NCI-H524 (cell line): ENCODE measurements around the gene FAM210B.
"Not testable (repeated sequence)": the region's sequence is repeated elsewhere in the genome, so short reads cannot be mapped to it uniquely, and the experiment has no call there.

Experiments
- DNase-seq, 2 experiments: peaks; one replicate each; lab custom pipeline; 2025; lab: John Stamatoyannopoulos, UW

The FAM210B gene

DNA sequence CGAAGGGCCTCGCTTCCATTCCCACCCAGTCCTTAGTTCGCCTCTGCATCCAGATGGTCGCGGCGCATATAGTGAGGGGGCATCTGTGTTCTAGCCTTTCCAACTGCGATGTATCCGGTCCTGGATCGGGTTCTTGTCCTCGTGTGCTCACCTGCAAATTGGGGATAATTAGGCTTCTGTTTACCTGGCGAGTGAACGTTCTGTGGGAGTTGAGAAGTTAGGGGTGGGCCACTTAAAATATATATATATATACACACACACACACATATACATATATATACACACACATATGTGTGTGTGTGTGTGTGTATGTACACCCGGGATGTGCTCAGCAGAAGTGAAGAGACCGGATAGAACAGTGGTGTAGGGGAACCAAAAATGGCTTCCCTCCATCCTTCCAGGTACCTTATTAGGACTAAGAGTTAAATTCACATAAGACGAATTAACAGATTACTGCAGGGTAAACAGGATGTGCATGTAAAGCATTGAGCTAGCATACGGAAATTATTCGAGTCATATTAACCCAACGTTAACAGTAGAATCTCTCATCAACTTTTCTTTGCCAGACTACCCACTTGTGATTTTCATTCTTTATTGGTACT is 34.2 kb downstream of the FAM210B start:
- DNase-seq: peak; percentile 22 to 60

DNA sequence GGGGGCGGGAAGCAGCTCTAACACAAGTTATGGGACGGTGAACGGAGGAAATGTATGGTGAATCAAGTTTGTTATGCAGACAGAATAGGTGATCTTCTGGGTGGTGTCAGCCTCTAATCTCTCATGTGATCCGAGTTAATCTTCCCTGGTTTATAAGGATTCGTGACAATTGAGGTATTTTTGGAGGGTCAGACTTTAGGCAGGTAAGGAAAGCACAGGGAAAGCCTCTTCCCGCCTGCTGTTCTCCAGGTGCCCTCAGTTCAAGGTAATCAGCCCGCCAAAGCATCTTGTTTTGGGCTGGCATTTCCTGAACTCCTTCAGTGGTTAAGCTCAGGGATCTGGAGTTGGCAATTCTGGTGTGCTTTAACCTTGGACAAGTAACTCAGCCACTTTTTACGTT is 34.9 kb downstream of the FAM210B start:
- no peak for DNase-seq

DNA sequence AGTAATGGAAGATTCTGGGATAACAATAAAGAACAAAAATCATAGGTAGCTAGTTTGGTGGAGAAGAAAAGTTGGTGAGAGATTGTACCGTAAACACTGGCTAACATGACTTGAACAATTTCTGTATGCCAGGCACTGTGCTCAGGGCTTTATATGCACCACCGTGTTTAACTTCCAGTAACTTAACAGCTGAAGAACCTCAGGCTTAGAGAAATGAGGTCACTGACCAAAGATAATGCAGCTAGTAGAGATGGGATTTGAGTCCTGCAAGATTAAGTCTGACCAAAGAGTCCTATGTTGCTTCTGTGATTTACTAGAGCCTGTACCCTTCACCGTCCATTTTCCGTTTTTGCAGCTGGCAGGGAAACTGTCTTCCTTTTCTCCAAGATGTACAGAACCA is 36.4 kb downstream of the FAM210B start:
- DNase-seq: no peak

DNA sequence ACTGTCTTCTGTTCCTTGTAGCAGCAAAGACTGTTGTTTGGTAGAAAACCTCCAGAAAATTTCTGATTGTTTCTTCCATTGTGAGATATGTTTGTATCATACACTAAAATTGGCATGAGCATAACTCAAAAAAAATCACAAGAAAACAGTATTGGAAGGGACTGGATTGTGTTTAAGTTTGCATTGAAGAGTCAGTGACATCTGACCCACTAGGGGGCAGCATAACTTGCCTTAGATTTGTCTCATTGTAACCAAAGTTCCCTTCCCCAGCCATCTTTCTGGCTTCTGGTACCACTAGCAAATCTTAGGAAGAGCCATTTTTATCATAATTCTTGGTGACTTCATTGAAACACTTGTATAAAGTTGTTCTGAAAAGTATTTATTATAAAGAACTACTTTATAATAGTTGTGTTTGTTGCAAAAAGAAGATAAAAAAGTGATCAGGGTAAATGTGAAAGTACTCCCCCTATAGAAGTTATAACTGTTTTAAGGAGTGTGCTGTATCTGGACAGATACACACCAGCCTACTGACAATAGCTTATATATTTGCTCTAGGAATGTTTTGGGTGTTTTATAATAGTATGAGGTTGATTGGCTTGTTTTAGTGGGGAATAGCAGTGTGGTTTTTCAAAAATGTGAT is 41.3 kb downstream of the FAM210B start:
- peak; percentile 15 to 28 for DNase-seq

DNA sequence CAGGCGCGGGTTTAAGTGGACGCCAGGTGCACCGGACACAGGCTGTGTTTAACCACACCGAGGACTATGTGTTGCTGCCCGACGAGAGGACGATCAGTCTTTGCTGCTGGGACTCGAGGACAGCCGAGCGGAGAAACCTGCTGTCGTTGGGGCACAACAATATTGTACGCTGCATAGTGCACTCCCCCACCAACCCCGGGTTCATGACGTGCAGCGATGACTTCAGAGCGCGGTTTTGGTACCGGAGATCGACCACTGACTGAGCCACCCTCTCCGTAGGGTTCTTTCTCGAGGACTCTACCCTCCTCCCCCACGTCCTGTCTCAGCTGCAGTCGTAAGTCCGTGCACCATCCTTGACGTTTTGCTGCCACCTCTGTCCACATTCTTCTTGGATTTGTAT is 44.7 kb downstream of the FAM210B start:
- DNase-seq: no peak

DNA sequence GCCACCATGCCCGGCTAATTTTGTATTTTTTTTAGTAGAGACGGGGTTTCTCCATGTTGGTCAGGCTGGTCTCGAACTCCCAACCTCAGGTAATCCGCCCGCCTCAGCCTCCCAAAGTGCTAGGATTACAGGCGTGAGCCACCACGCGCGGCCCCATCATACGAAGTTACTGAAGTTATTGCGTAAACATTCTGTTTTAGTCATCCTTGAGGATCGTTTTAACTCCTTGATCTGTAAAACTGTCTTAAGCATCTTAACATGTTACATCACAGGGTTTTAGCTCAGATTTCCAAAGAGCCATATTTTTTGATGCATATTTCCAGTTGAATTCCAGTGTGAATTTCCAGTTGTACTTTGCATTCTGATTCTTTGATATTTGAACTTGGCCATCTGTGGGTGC is 46.6 kb downstream of the FAM210B start:
- not testable (repeated sequence) for DNase-seq

DNA sequence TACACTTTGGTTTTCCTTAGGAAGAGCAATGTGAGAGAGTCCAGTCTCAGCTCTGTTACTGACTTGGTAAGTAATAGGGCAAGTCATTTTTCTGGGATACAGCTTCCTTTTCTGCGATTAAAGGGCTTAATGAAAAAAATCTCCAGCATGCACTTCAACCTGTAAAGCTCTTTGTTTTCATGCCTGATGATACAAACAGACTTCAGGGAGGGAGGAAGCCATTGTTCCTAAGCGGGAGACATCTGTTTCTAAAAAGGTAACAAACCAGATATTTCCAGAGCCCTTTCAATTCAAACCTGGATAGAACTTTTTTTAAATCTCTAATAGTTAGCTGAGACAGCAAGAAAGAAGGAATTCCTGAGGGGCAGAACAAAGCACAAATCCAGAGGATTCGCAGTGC is 48.1 kb downstream of the FAM210B start:
- DNase-seq: no peak

DNA sequence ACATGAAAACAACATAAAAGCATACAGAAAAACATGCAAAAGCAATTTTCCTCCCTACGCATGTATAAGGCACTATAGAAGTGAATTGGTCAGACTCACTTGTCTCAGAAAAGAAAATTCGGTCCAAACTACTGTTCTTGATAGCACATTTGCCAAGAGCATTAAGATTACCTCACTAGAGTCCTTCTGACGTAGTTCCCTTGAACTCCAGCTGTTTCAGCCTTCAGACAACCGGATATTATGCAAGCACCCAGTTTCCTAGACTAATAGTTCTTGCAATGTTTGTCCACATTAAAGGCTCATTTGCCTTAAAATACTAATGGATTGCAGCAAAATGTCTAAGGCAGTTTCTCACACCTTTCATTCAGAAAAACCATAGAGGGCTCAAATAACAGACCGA is 50.7 kb downstream of the FAM210B start:
- no peak for DNase-seq

DNA sequence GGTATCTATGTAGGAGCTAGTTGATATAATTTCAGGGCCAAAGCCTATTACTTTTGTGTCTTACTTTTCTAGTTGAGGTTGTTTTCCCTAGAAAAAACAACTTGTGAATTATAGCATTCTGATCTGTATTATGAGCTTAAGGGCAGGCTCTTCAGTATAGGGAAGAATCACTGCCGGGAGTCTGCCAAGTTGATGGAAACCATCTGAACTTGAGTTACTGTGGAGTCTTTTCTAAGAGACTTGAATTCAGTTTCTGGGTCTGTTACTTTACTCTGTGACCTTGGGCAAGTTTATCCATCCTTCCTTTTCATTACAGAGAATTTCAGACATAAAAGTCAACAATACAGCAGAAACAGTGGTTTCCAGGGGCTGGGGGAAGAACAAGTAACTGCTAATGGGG is 51.2 kb downstream of the FAM210B start:
- no peak for DNase-seq

DNA sequence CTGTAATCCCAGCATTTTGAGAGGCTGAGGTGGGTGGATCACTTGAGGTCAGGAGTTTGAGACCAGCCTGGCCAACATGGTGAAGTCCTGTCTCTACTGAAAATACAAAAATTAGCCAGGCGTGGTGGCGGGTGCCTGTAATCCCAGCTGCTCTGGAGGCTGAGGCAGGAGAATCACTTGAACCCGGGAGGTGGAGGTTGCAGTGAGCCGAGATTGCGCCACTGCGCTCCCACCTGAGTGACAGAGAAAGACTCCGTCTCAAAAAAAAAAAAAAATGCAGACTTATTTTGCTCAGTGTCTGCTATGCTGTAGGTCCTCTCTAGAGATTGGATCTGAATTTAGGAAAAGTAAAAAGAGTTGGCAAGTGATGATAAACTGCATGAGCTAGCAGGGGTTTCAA is 52.5 kb downstream of the FAM210B start:
- not testable (repeated sequence) for DNase-seq

DNA sequence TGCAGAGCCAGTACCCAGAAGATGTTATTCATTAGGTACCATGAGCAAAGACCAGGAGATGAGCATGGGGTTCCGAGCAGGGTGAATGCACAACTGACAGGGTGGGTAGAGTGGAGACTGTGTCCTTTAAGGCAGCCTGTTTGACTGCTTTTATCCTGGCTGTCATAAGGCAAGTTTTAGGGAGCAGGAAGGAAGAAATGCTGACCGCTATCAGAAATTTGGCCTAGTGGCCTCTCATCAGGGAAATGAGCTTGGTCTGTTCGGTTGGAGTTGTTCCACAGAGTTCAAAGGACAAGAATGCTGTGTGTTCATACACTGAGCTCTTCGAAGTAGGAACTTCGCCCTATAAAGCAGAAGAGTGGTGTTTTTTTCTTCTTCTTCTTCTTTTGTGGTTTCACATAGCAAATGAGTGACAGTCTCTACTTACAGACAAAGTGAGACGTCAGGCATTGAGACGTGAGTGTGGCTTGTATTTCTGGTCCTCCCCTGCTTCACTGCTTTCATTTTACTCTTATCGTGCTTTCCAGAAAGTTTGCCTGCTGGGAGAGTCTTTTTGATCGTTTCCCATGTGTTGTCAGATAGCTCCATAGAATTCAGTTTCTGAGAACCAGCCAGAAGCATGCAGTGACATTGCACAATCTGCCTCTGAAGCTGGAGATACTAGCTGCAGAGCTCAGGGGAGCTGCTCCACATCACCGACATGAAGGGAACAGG is 53.1 kb downstream of the FAM210B start, which contains the start of gene CASS4:
CASS4 (plus strand) TSS at position 502 of the 714 bp plus-strand sequence; CDS start at position 701, 199 bp downstream.
- no peak for DNase-seq

DNA sequence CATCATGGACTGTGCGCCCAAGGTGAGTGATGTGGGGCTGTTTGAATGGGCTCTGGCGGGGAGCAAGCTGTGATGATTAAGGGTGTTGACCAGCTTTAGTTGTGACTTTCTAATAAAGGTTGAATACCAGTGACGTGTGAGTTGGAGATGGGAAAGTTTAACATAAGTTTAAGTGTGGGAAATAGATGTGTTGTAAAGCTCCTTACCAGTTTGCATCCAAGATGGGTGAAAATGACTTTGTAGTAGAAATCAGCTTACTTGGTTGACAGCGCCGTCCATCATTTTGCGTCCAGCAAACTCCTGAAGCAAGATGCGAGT is 53.7 kb downstream of the FAM210B start:
- no peak for DNase-seq

DNA sequence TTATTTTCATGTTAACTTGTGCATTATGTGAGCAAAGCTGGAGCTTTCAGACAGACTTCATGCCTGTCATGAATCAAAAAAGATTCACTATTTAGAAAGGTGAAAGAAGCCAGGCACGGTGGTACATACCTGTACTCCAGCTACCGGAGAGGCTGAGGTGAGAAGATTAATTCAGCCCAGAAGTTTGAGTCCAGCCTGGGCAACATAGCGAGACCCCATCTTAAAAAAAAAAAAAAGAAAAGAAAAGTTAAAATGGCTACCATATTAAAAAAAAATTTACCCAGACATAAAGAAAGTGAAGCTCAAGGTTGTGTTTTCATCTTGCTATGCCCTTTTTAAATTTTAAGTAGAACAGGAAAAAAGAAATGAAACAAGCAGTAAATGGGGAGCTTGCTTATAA is 54.2 kb downstream of the FAM210B start:
- DNase-seq: no peak

DNA sequence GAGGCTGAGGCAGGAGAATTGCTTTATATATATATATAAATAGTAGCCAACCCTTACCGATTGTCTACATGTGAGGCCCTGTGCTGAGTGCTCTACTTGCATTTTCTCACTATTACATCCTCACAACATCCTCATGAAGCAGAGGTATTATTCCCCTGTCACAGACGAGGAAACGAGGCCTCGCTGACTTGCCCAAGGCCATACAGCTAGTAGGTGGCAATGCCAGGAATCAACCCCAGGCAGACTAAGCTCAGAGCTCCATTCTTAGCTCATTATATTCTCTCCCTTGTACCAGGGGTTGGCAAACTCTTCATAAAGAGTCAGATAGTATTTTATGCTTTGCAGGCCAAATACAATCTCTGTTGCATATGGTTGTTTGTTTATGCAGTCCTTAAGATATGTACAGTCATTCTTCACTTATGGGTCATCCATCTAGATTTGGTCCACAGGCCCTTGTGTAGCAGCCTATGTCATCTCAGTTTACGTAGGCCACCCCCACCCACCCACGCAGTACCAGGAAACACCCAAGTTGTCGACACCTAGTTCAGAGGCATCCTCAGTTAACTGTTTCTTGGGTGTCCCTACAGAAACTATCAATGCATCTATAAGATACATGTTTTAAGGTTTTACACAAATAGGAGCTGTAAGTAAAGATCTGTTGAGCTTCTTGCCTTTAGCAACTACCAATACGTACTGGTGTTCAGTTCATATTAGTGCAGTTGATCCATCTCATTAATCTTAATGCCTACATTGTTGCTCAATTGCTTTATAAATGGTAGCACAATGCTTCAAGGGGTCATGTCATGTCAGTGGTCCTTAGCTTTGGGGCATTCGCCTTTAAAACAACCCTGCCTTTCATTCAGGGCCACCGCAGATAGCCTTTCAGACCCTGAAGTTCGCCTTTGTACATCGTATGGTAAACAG is 56.3 kb downstream of the FAM210B start:
- DNase-seq: no peak

DNA sequence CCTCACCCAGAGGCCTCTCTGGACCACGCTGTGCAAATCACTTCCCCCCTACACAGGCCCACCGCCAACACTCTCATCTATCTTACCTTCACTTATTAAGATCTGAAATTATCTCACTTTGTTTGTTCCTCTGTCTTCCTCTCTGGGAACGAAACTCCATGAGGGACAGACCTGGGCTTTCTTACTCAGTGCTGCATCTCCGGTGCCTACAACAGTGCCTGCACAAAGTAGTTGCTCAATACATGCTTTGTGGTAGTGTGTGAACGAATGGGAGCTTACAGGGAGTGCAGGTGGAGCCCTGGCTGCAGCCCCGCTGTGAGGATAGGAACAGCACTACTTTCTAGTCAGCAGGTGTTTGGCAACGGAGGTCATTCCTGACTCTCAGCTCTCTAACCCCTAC is 58.6 kb downstream of the FAM210B start:
- DNase-seq: no peak

DNA sequence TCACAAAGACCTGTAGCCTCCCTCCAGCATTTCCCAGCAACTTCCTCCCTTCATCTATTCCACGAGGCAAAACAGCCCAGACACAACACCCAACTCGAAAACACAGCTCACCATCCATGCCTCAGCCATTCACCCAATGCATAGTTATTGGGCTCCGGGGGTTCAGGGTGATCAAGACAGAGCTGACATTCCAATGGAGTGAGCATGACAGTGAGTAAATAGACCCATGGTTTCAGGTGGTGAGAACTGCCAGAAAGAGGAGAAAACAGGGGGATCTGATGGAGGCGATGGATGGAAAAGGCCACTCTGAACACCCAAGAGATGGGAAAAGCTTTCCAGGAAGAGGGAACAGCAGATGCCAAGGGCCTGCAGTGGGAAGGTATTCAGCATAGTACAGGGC is 59.1 kb downstream of the FAM210B start:
- DNase-seq: no peak
